Suprapubic skin (tissue), 4 donors: ENCODE data around the gene MAPK12. TPM values are rescaled to one million over a fixed set of nuclear protein-coding genes. Genes with fewer than 3 reads are reported as not detected.

Experiments used
- DNase-seq, 2 donors: peaks; one replicate each; pipeline ENCODE4 v3.0.0-alpha.2; 2019; ENCODE audit warnings: low spot score in 2 of 2
- H3K27ac ChIP-seq: fragments of 200-600 bp; sonication (generic); one replicate; pipeline ENCODE4 v1.5.1; 2019
- H3K27me3 ChIP-seq: fragments of 200-600 bp; sonication (generic); one replicate; pipeline ENCODE4 v1.5.1; 2019
- H3K36me3 ChIP-seq: fragments of 200-600 bp; sonication (generic); one replicate; pipeline ENCODE4 v1.5.1; 2019
- H3K4me1 ChIP-seq: fragments of 200-600 bp; sonication (generic); one replicate; pipeline ENCODE4 v1.5.1; 2019
- H3K4me3 ChIP-seq: fragments of 200-600 bp; sonication (generic); one replicate; pipeline ENCODE4 v1.5.1; 2019; ENCODE audit warnings: mild to moderate bottlenecking
- H3K9me3 ChIP-seq: fragments of 200-600 bp; sonication (generic); one replicate; pipeline ENCODE4 v1.5.1; 2019
- EP300 ChIP-seq: sonication (generic); formaldehyde crosslinking; IDR thresholded peaks from one replicate; pipeline ENCODE4 v1.6.1; 2017; ENCODE audit warnings: antibody characterized with exemption
- POLR2A ChIP-seq, 2 donors: fragments of 450-650 bp; IDR thresholded peaks; one replicate each; pipeline ENCODE4 v1.6.1; 2017; ENCODE audit warnings: antibody characterized with exemption in 2 of 2, mild to moderate bottlenecking in 2 of 2, moderate library complexity in 2 of 2
- POLR2AphosphoS5 ChIP-seq, 3 donors: sonication (generic); formaldehyde crosslinking; IDR thresholded peaks; one replicate each; pipeline ENCODE4 v1.6.1; 2017; ENCODE audit warnings: antibody characterized with exemption in 3 of 3
- WGBS: methylation state at CpG from one replicate; pipeline ENCODE4 v1.1.5; 2018; 5-methylcytosine and 5-hydroxymethylcytosine counted together
- total RNA-seq, 4 donors: library from RNA; depleted of rRNA; stranded (reverse); fragments of >200 nt; gene quantifications; one replicate each; pipeline ENCODE4 v1.1.0, GENCODE V29; 2016
- TF ChIP-seq, protein P1 (sequence below), 2 donors: fragments of 200-600 bp in 1 of 2; fragments of 450-650 bp in 1 of 2; sonication (generic) in 1 of 2; IDR thresholded peaks; one replicate each; pipeline ENCODE4 v1.5.1; 2016 to 2019; ENCODE audit warnings: antibody characterized with exemption in 2 of 2, mild to moderate bottlenecking in 1 of 2, moderate library complexity in 1 of 2

Gene MAPK12
- total RNA-seq, 4 donors from 2014 or later: 1.3 to 5.7 (median 3.3) TPM

DNA sequence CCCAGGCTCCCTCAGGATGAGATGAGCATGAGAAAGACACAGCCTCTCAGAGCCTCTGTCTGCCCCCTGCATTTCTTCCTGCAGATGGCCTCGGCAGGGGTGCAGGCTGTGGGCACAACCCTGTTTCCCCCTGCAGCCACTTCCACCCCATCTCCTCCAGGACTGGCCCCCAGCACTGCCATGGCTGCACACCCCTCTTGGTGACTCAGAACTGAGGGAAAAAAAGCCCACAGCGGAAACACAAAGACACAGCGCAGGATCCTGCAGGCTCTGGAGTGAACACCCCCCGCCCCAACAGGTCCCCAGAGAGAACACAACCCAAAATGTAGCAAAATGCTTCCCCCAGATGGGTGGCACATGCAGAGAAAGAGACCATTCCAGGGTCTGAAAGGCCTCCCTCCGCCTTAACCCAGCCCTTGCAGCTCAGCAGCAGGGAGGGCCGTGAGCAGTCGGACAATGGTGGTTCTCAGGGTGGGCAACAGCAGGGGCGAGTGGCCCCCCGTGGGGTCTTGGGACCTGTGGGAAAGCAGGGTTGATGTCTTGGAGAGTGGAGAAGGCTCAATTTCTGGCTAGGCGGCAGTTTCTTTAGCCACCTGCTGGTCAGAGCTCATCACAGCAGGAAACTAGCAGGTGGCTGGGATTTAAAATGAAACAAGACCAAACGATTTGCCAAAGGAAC lies 24.6 kb downstream of the MAPK12 start:
- Histone ChIP-seq H3K27ac (no peak overlapping the region), H3K4me3 (no peak overlapping the region), H3K27me3 (no peaks in the 10 kb centered on the region), H3K9me3 (no peaks in the 10 kb centered on the region), H3K36me3 (peaks cover 33% of the 10 kb centered on the region), H3K4me1 (peaks cover 16% of the 10 kb centered on the region)
- TF ChIP-seq, protein P1, sequence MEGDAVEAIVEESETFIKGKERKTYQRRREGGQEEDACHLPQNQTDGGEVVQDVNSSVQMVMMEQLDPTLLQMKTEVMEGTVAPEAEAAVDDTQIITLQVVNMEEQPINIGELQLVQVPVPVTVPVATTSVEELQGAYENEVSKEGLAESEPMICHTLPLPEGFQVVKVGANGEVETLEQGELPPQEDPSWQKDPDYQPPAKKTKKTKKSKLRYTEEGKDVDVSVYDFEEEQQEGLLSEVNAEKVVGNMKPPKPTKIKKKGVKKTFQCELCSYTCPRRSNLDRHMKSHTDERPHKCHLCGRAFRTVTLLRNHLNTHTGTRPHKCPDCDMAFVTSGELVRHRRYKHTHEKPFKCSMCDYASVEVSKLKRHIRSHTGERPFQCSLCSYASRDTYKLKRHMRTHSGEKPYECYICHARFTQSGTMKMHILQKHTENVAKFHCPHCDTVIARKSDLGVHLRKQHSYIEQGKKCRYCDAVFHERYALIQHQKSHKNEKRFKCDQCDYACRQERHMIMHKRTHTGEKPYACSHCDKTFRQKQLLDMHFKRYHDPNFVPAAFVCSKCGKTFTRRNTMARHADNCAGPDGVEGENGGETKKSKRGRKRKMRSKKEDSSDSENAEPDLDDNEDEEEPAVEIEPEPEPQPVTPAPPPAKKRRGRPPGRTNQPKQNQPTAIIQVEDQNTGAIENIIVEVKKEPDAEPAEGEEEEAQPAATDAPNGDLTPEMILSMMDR (IDR thresholded peaks at IDR 0.05): peak in 1 of 2 donors; percentile 30
- no peak for TF ChIP-seq POLR2A (IDR thresholded peaks at IDR 0.05)
- no peak for DNase-seq
- WGBS: 65% methylated on average over 9 of the region's 11 CpGs

DNA sequence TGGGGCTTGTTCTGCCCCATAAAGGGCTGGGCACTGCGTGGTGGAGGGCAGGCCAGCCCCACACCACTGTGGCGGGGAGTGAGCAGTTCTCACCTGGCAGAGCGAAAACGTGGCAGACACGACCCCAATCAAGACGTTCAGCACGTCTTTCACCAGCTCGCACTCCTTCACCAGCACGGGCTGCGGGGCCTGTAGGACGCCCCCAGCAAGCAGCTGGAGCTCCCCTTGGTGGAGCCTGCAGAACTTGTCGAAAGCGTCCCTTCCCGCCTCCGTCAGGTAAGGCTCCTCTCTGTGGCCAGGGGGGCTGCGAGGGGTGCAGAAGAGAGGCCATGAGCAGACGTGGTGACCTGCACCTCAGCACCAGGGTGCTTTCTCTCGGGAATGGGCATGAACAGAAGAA lies 28.3 kb downstream of the MAPK12 start:
- no peak for TF ChIP-seq EP300
- TF ChIP-seq, protein P1 (IDR thresholded peaks at IDR 0.05): no peak
- no peak for TF ChIP-seq POLR2A (IDR thresholded peaks at IDR 0.05)
- TF ChIP-seq POLR2AphosphoS5 (IDR thresholded peaks at IDR 0.05): no peak
- no peak overlapping the region for H3K4me3 ChIP-seq
- no peaks in the 10 kb centered on the region for H3K27me3 ChIP-seq
- peaks cover 31% of the 10 kb centered on the region for H3K36me3 ChIP-seq
- H3K9me3 ChIP-seq: no peaks in the 10 kb centered on the region
- no peak for DNase-seq
- 87% methylated on average over 18 of the region's 18 CpGs for WGBS
- no peak overlapping the region for H3K27ac ChIP-seq
- no peaks in the 10 kb centered on the region for H3K4me1 ChIP-seq

DNA sequence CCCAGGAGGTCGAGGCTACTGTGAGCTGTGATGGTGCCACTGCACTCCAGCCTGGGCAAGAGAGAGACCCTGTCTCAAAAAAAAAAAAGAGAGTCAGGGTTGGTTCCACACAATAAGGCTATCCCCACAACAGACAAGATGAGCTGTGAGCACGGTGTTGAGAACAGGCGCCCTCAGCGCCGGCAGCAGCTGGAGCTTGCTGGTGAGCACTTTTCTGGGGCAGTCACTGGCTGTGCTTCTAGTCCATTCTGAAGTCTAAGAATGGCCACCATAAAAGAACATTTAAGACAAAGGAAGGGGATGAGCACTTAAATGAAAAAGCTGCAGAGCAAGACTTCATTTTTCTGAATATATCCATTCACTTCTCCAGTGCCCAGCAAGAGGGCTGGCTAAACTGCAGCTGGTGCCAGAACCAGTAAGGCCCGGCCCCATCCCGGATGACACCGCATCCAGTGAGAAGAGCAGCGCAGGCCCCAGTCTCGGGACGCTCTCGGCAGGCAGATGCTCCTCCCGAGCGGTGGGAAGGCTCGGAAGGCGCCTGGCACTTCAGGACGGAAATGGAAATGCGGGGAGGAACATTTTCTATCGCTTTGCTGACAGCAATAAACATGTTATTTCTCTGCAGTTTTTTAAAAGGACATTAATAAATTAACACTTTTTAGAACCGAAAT lies 28.9 kb downstream of the MAPK12 start:
- TF ChIP-seq POLR2A (IDR thresholded peaks at IDR 0.05) (no peak), EP300 (no peak), POLR2AphosphoS5 (IDR thresholded peaks at IDR 0.05) (no peak)
- TF ChIP-seq, protein P1 (IDR thresholded peaks at IDR 0.05): no peak
- Histone ChIP-seq H3K27me3 (no peaks in the 10 kb centered on the region), H3K27ac (no peak overlapping the region), H3K9me3 (no peaks in the 10 kb centered on the region), H3K36me3 (peaks cover 35% of the 10 kb centered on the region), H3K4me3 (no peak overlapping the region), H3K4me1 (no peaks in the 10 kb centered on the region)
- 91% methylated on average over 20 of the region's 20 CpGs for WGBS
- DNase-seq: no peak

DNA sequence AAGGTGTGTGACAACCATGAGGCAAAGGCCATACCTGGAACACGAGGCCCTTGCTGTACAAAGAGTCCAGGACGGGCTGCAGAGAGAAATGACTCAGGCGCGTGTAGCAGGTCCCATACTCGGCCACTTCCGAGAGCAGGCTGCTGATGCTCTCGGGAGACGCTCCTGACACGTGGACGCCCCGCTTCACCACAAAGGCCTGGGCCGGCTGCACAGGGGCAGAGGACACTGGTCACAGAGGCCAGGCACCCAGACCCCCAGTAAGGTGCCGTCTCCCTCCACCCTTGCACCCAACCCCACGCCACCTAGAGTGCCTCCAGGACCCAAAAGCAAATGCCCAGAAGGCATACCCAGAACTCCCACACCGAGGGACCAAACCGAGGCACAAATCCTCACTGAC lies 32.1 kb downstream of the MAPK12 start:
- H3K27ac ChIP-seq: no peak overlapping the region
- DNase-seq: no peak
- 94% methylated on average over 13 of the region's 16 CpGs for WGBS
- no peaks in the 10 kb centered on the region for H3K4me1 ChIP-seq
- no peaks in the 10 kb centered on the region for H3K9me3 ChIP-seq
- H3K27me3 ChIP-seq: no peaks in the 10 kb centered on the region
- no peak overlapping the region for H3K4me3 ChIP-seq
- no peak for TF ChIP-seq POLR2AphosphoS5 (IDR thresholded peaks at IDR 0.05)
- no peak for TF ChIP-seq POLR2A (IDR thresholded peaks at IDR 0.05)
- TF ChIP-seq, protein P1 (IDR thresholded peaks at IDR 0.05): no peak
- TF ChIP-seq EP300: no peak
- H3K36me3 ChIP-seq: peaks cover 66% of the 10 kb centered on the region

DNA sequence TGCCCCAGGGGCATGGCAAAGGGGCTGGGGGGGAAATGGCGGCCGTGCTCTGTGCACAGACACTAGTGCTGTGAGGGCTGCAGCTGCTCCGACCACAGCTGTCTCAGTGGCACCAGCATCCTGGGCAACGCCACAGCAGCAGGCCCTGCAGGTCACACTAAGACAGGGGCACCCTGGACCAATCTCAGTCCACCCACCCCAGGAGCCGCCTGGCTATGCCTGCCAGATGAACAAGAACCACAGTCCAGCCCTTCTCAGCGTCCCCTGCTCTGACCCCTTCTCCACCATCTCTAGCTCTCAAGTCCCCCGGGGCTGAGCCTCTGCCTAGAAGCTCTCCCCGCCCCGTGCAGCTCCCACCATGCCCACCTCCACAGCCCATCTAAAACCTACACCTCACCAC lies 33.1 kb downstream of the MAPK12 start:
- 87% methylated on average over 6 of the region's 9 CpGs for WGBS
- Histone ChIP-seq H3K4me1 (no peaks in the 10 kb centered on the region), H3K4me3 (no peak overlapping the region), H3K27me3 (no peaks in the 10 kb centered on the region), H3K36me3 (peaks cover 73% of the 10 kb centered on the region), H3K9me3 (no peaks in the 10 kb centered on the region), H3K27ac (no peak overlapping the region)
- TF ChIP-seq EP300: no peak
- no peak for TF ChIP-seq POLR2A (IDR thresholded peaks at IDR 0.05)
- TF ChIP-seq, protein P1 (IDR thresholded peaks at IDR 0.05): no peak
- TF ChIP-seq POLR2AphosphoS5 (IDR thresholded peaks at IDR 0.05): no peak
- DNase-seq: no peak
